ENCODE data around the gene KIZ.

- TF ChIP-seq POLR2AphosphoS5 (IDR thresholded peaks at IDR 0.05) (no peak), CTCF (IDR thresholded peaks at IDR 0.05) (no peak)
These were observed 33.1 kb upstream of the KIZ start for GRCh38 chr20:21092806-21093205.

All from upper lobe of left lung (tissue), 4 donors.